ENCODE measurements around the gene RIMKLB. TPM values are rescaled to one million over a fixed set of nuclear protein-coding genes. Genes with fewer than 3 reads are reported as not detected.
"Not testable (repeated sequence)": the region's sequence is repeated elsewhere in the genome, so short reads cannot be mapped to it uniquely, and the experiment has no call there.

Gene RIMKLB
- total and polyA plus RNA-seq, 10 donors = 21.0 to 62.1 (median 37.7) TPM

DNA sequence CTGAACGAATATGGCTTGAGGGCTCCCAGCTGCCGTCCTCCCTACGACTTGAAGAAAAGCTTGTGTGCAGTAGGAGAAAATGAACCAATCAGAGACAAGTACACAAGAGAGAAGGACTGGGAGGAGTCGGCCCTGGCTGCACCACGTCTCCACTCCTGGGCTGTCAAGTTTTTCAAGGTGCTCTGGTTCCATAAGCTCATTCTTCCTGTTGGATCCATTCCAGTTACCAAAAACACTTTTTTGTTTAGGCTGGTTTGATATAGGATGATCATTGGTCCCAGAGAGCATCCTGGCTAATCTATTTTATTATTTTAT lies 121.8 kb downstream of the RIMKLB start:
- intact Hi-C loops (cut with DNase I; ENCODE audit: low total_unique reads) = no loop called here
- Histone ChIP-seq H3K4me3 (no peak overlapping the region), H3K4me1 (no peaks in the 10 kb centered on the region), H3K27me3 (replicated peaks in 1 of 7) (no peaks in the 10 kb centered on the region), H3K36me3 (no peaks in the 10 kb centered on the region), H3K9me3 (no peaks in the 10 kb centered on the region), H3K27ac (no peak overlapping the region)
- TF ChIP-seq POLR2A (IDR thresholded peaks at IDR 0.05) = no peak
- TF ChIP-seq POLR2AphosphoS5 (IDR thresholded peaks at IDR 0.05) = no peak
- TF ChIP-seq, protein P1, sequence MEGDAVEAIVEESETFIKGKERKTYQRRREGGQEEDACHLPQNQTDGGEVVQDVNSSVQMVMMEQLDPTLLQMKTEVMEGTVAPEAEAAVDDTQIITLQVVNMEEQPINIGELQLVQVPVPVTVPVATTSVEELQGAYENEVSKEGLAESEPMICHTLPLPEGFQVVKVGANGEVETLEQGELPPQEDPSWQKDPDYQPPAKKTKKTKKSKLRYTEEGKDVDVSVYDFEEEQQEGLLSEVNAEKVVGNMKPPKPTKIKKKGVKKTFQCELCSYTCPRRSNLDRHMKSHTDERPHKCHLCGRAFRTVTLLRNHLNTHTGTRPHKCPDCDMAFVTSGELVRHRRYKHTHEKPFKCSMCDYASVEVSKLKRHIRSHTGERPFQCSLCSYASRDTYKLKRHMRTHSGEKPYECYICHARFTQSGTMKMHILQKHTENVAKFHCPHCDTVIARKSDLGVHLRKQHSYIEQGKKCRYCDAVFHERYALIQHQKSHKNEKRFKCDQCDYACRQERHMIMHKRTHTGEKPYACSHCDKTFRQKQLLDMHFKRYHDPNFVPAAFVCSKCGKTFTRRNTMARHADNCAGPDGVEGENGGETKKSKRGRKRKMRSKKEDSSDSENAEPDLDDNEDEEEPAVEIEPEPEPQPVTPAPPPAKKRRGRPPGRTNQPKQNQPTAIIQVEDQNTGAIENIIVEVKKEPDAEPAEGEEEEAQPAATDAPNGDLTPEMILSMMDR (IDR thresholded peaks at IDR 0.05 in 8 of 11, conservative IDR thresholded peaks at IDR 0.05 in 3 of 11) = no peak
- WGBS, 5 donors = 56 to 85% (median 70%) methylated on average over 5 of the region's 5 CpGs
- DNase-seq = no peak

DNA sequence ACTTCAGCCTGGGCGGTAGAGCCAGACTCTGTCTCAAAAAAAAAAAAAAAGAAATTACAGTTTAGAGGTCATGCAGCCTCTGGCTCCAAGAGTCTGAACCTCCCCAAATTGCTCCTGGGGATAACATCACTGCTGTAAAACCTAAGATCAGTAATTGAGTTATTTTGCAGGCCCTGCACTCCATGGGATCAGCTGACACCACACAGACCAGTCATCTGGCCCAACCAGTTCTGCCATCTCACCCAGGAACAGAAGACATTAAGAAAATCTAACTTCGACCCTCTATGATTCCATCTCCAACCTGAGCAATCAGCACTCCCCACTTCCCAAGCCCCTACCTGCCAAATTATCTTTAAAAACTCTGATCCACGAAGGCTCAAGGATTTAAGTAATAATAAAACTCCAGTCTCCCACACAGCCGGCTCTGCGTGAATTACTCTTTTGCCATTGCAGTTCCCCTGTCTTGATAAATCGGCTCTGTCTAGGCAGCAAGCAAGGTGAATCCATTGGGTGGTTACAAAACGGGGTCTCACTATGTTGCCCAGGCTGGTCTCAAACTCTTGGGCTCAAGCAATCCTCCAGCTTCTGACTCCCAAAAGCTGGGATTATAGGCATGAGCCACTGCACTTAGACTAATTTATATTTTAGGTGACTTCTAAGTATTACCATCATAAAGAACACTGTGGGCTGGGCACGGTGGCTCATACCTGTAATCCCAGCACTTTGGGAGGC lies 123.1 kb downstream of the RIMKLB start:
- intact Hi-C loops (cut with DNase I; ENCODE audit: low total_unique reads) = loop anchor here (5.0 kb wide), 1 partner anchor 139 kb away; no protein-coding TSS in a partner anchor
- H3K9me3 ChIP-seq; H3K27ac ChIP-seq; H3K36me3 ChIP-seq; H3K27me3 ChIP-seq (replicated peaks in 1 of 7); H3K4me3 ChIP-seq; H3K4me1 ChIP-seq; DNase-seq: not testable (repeated sequence)
- 87 to 95% (median 93%) methylated on average over 7 to 8 of the region's 8 CpGs for WGBS, 5 donors

DNA sequence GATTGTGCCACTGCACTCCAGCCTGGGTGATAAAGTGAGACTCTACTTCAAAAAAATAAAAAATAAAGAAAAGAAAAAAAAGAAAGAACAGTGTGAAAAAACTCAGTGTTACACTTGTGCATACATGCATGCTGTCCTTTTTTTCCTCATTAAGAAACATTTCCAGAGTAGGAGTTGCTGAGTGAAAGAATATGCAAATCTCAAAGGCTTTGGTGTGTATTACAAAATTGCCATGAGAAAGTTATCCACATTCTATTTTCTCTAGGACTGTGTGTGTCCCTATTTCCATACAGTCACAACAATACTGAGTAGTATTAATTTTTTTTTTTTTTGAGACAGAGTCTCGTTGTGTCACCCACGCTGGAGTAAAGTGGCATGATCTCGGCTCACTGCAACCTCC lies 123.8 kb downstream of the RIMKLB start:
- Histone ChIP-seq H3K27ac (no peak overlapping the region), H3K4me3 (no peak overlapping the region), H3K9me3 (peaks cover 0 to 12% (median 6%) of the 10 kb centered on the region in 8 donors), H3K27me3 (replicated peaks in 1 of 7) (no peaks in the 10 kb centered on the region), H3K36me3 (no peaks in the 10 kb centered on the region), H3K4me1 (no peaks in the 10 kb centered on the region)
- TF ChIP-seq POLR2AphosphoS5 (IDR thresholded peaks at IDR 0.05) (no peak), POLR2A (IDR thresholded peaks at IDR 0.05) (no peak)
- TF ChIP-seq, protein P1 (IDR thresholded peaks at IDR 0.05 in 8 of 11, conservative IDR thresholded peaks at IDR 0.05 in 3 of 11) = no peak
- WGBS, 5 donors = 78 to 91% (median 90%) methylated on average over 3 of the region's 3 CpGs
- DNase-seq = no peak
- intact Hi-C loops (cut with DNase I; ENCODE audit: low total_unique reads) = loop anchor here (5.0 kb wide), 1 partner anchor 139 kb away; no protein-coding TSS in a partner anchor

DNA sequence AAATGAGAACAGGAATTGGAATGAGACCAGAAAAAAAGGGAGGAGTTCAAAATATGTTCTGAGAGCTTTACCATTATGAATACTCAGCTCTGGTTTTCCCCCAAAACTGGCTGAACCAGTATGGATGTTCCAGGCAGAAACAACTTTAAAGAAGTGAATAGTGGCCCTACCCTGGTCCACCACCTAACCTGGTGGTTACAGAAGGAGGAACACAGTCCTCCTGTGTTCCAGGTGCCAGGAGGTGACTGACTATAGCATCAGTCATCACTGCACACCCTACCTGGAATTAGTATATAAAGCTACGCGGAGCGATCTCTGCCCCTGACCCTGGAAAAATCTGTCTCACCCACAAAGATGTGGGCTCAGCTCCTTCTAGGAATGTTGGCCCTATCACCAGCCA lies 124.5 kb downstream of the RIMKLB start, which contains the start of gene A2ML1:
A2ML1 (plus strand) TSS at position 324 of the 400 bp plus-strand sequence; CDS start at position 355, 31 bp downstream.
- no peak for DNase-seq

More for the DNA sequence above, 124.5 kb downstream of the RIMKLB start, which contains the start of gene A2ML1:
- Histone ChIP-seq H3K9me3 (peaks cover 0 to 15% (median 6%) of the 10 kb centered on the region in 8 donors), H3K4me3 (no peak within 1 kb of the TSS), H3K27me3 (replicated peaks in 1 of 7) (no peaks in the 10 kb centered on the region), H3K4me1 (no peaks in the 10 kb centered on the region), H3K36me3 (no peaks in the 10 kb centered on the region), H3K27ac (no peak within 1 kb of the TSS)
- WGBS, 5 donors = 95 to 99% (median 97%) methylated on average over 3 of the region's 3 CpGs
- no peak for TF ChIP-seq POLR2AphosphoS5 (IDR thresholded peaks at IDR 0.05)
- TF ChIP-seq, protein P1 (IDR thresholded peaks at IDR 0.05 in 8 of 11, conservative IDR thresholded peaks at IDR 0.05 in 3 of 11) = no peak
- TF ChIP-seq POLR2A (IDR thresholded peaks at IDR 0.05) = no peak
- intact Hi-C loops (cut with DNase I; ENCODE audit: low total_unique reads) = loop anchor here (5.0 kb wide), 1 partner anchor 140 kb away; no protein-coding TSS in a partner anchor
